HepG2 (cell line): ENCODE results near the gene SLC7A4. TPM values are rescaled to one million over a fixed set of nuclear protein-coding genes. Genes with fewer than 3 reads are reported as not detected.

Source experiments
- ATAC-seq: fragments of 200-7000 bp; cut with Tn5 transposase; 3 replicates; pipeline ENCODE4 v1.9.1; 2020; ENCODE audit warnings: mild to moderate bottlenecking, moderate library complexity
- BruUV-seq: library from RNA; stranded (reverse); fragments of 400-500 nt; replicated peaks from 2 replicates; lab custom pipeline; 2021; lab: Mats Ljungman, UMichigan
- CTCF ChIA-PET: fragments of 300-600 bp; formaldehyde crosslinking; extraction: SDS; loops from one replicate; lab custom pipeline; 2021; ENCODE audit warnings: low total read pairs, inconsistent platforms, low intra/inter-chr PET ratio; lab: Yijun Ruan, JAX
- POLR2A ChIA-PET: fragments of 350-600 bp; sonication (Branson Sonifier 250); formaldehyde crosslinking; loops from one replicate; lab custom pipeline; 2020; ENCODE audit warnings: antibody characterized with exemption, inconsistent platforms; lab: Yijun Ruan, JAX
- DNase-seq: peaks from one replicate; pipeline ENCODE4 v3.0.0-alpha.2; 2015; ENCODE audit warnings: low spot score
- FAIRE-seq: peaks from 3 replicates; lab custom pipeline; 2011; peaks lifted over from hg19 to GRCh38; lab: Jason Lieb, UNC
- H2AFZ ChIP-seq: one replicate; pipeline ENCODE4 v1.6.1; 2011; ENCODE audit warnings: low read length, inconsistent platforms
- H3K27ac ChIP-seq: fragments of 300-600 bp; 3 replicates; pipeline ENCODE4 v1.8.0; 2011; ENCODE audit warnings: mixed run types, mild to moderate bottlenecking, mixed read lengths, low read length, inconsistent platforms; ENCODE audit not compliant: insufficient read depth; ENCODE audit errors: extremely low read length
- H3K27me3 ChIP-seq, 2 experiments: fragments of 200-600 bp in 1 of 2; 2 replicates in 1 of 2; 3 replicates in 1 of 2; pipeline versions ENCODE4 v1.6.0 to v1.8.0; 2011; ENCODE audit warnings: low read length in 2 of 2, mild to moderate bottlenecking in 2 of 2, moderate library complexity in 2 of 2, inconsistent platforms in 1 of 2; ENCODE audit not compliant: insufficient read depth in 2 of 2, control insufficient read depth in 1 of 2
- H3K36me3 ChIP-seq, 2 experiments: fragments of 200-600 bp in 1 of 2; replicated peaks in 1 of 2; 2 replicates in 1 of 2; 3 replicates in 1 of 2; pipeline versions ENCODE4 v1.5.1 to v1.8.0; 2011; ENCODE audit warnings: low read length in 2 of 2, inconsistent platforms in 1 of 2; ENCODE audit not compliant: insufficient read depth in 2 of 2, control insufficient read depth in 1 of 2
- H3K4me1 ChIP-seq: 2 replicates; pipeline ENCODE4 v1.5.1; 2012; ENCODE audit warnings: low read length, inconsistent platforms; ENCODE audit not compliant: insufficient read depth
- H3K4me2 ChIP-seq: 2 replicates; pipeline ENCODE4 v1.6.0; 2011; ENCODE audit warnings: low read depth, low read length, inconsistent platforms
- H3K4me3 ChIP-seq, 3 experiments: fragments of 200-600 bp in 1 of 3; sonication (generic), shearing (Covaris generic) in 1 of 3; replicated peaks in 1 of 3; 2 replicates each; pipeline ENCODE4 v1.5.1; 2011 to 2016; ENCODE audit warnings: low read length in 3 of 3, inconsistent platforms in 2 of 3, low read depth in 2 of 3, mild to moderate bottlenecking in 2 of 3, control low read depth in 1 of 3, mixed read lengths in 1 of 3; ENCODE audit not compliant: insufficient read depth in 1 of 3
- H3K79me2 ChIP-seq: one replicate; pipeline ENCODE4 v1.6.1; 2011; ENCODE audit warnings: low read length, inconsistent platforms; ENCODE audit not compliant: insufficient read depth
- H3K9ac ChIP-seq: 2 replicates; pipeline ENCODE4 v1.6.0; 2011; ENCODE audit warnings: mild to moderate bottlenecking, low read depth, low read length, inconsistent platforms; ENCODE audit not compliant: insufficient read depth
- H3K9me3 ChIP-seq: 2 replicates; pipeline ENCODE4 v1.5.1; 2012; ENCODE audit warnings: mild to moderate bottlenecking, low read length
- H4K20me1 ChIP-seq: 2 replicates; pipeline ENCODE4 v1.6.0; 2011; ENCODE audit warnings: inconsistent platforms, mild to moderate bottlenecking, low read length, moderate library complexity; ENCODE audit not compliant: insufficient read depth
- CEBPB ChIP-seq: IDR thresholded peaks from 2 replicates; pipeline ENCODE4 v1.6.1; 2011; ENCODE audit warnings: low read depth, low read length, improper control_type of control experiment, borderline replicate concordance
- ZSCAN25 ChIP-seq: sonication (generic); formaldehyde crosslinking; IDR thresholded peaks from 2 replicates; pipeline ENCODE4 v1.8.0; 2022; ENCODE audit warnings: mild to moderate bottlenecking, missing genetic modification reagents
- WGBS: methylation state at CpG from one replicate; pipeline ENCODE4 v1.1.6; 2017; ENCODE audit warnings: low lambda C conversion rate; 5-methylcytosine and 5-hydroxymethylcytosine counted together
- in situ Hi-C: cut with HindIII; loops from 2 replicates; pipeline ENCODE4 v1.10.0; 2017; ENCODE audit warnings: low pct_unique_long_range_greater_than_20kb; ENCODE audit not compliant: extremely low pct_ligation_motif_present
- intact Hi-C: fragments of 100-400 bp; cut with micrococcal nuclease; formaldehyde crosslinking; loops from one replicate; pipeline ENCODE4 v1.10.0; 2022; ENCODE audit not compliant: unreplicated experiment
- polyA plus RNA-seq, 8 experiments: library from polyadenylated mRNA; depleted of rRNA in 3 of 8; stranded (reverse) in 7 of 8; unstranded in 1 of 8; fragments of >200 nt; fragmentation: Illumina TruSeq in 4 of 8; extraction: Trizol in 4 of 8; gene quantifications; 2 replicates each; pipeline versions ENCODE4 v1.2.1 to v1.2.3, GENCODE V29; 2011 to 2016; ENCODE audit warnings: low read depth in 4 of 8, missing spikeins in 1 of 8, mixed read lengths in 1 of 8; ENCODE audit not compliant: insufficient read depth in 1 of 8
- total RNA-seq, 5 experiments: library from RNA; depleted of rRNA; stranded (reverse); fragments of >200 nt; fragmentation: Illumina TruSeq; extraction: Trizol; gene quantifications; 2 replicates each; pipeline ENCODE4 v1.2.3, GENCODE V29; 2016; ENCODE audit warnings: low read depth in 1 of 5
- TF ChIP-seq, protein P1 (sequence below): sonication (generic); formaldehyde crosslinking; IDR thresholded peaks from 2 replicates; pipeline ENCODE4 v1.9.0; 2021; ENCODE audit warnings: missing genetic modification reagents, borderline replicate concordance
- TF ChIP-seq, protein P2 (sequence below): sonication (generic); formaldehyde crosslinking; IDR thresholded peaks from 2 replicates; pipeline ENCODE4 v1.4.0; 2020; ENCODE audit warnings: missing genetic modification reagents

SLC7A4 gene
- total and polyA plus RNA-seq, 2 of the 13 experiments (the other 11 are each of a cell fraction or from before 2014, with no cell fraction given) = not detected

DNA sequence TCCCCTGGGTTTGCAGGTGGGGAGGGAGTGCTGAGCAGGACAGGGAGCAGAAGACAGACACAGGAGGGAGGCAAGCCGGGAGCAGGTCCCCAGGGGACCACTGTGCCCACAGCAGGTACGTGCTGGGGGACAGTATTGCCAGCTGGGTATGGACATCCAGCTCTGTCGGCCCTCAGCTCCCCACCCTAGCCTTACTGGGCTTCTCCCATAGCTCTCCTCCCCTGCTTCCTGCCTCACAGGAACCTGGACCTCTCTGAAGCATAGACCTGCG lies 23.1 kb upstream of the SLC7A4 start (continued):
- no peak for TF ChIP-seq ZSCAN25 (CRISPR knock-in tag)
- TF ChIP-seq, protein P1, sequence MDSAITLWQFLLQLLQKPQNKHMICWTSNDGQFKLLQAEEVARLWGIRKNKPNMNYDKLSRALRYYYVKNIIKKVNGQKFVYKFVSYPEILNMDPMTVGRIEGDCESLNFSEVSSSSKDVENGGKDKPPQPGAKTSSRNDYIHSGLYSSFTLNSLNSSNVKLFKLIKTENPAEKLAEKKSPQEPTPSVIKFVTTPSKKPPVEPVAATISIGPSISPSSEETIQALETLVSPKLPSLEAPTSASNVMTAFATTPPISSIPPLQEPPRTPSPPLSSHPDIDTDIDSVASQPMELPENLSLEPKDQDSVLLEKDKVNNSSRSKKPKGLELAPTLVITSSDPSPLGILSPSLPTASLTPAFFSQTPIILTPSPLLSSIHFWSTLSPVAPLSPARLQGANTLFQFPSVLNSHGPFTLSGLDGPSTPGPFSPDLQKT (CRISPR knock-in tag) = no peak
- TF ChIP-seq, all 625 proteins: peak for 0

DNA sequence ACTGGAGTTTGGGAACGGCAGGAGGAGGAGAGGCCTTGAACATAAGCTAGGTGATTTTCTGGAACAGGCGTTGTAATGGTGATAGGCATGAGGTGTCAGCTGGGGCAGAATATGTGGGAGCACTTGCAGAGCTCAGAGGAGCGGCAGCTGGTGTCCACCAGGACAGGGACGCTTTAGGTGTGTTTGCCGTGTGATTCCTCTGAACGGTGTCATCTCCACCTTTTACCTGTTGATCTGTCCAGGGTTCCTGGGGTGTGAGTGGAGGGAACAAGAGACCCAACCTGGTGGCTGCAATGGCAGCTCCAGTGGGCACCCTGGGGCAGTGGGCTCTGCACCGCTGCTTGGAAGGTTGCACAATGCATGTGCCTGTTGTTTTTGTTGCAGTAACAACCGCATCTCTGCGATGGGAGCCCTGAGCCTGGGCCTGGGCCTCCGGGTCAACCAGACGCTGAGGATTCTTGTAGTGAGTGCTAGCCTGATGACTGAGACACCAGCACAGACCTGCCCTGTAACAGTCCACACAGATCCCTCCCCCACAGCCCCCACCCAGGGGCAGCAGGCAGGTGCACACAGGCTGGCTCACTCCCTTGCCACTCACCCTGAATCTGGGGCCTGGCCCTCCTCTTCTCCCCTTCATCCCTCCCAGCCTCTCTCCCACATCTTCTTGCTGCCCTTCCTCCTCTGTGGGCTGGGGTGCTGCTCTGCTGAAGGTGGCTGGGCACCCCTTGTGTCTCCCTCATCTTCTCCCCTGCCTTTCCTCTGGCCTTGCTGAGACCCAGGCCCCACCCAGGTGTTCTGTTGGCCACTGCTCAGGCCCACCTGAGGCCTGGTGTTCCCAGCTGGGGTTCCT lies 22.6 kb upstream of the SLC7A4 start:
- in situ Hi-C loops (no loop called here), intact Hi-C loops (no loop called here)
- CTCF ChIA-PET = no interaction called here
- POLR2A ChIA-PET = no interaction called here
- H2AFZ ChIP-seq = no peak overlapping the region
- H3K27me3 ChIP-seq = peaks cover 6 to 54% of the 10 kb centered on the region in 2 experiments; a peak in 4 of 5 replicates
- no peaks in the 10 kb centered on the region for H3K4me1 ChIP-seq
- FAIRE-seq (no peak), DNase-seq (no peak), ATAC-seq (no peak)
- TF ChIP-seq, protein P2, sequence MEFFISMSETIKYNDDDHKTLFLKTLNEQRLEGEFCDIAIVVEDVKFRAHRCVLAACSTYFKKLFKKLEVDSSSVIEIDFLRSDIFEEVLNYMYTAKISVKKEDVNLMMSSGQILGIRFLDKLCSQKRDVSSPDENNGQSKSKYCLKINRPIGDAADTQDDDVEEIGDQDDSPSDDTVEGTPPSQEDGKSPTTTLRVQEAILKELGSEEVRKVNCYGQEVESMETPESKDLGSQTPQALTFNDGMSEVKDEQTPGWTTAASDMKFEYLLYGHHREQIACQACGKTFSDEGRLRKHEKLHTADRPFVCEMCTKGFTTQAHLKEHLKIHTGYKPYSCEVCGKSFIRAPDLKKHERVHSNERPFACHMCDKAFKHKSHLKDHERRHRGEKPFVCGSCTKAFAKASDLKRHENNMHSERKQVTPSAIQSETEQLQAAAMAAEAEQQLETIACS (CRISPR knock-in tag) = no peak
- TF ChIP-seq CEBPB = peak; percentile 29; the same call in 1 of the 2 replicates
- H3K4me2 ChIP-seq = no peak overlapping the region
- H3K36me3 ChIP-seq = no peaks in the 10 kb centered on the region
- no peaks in the 10 kb centered on the region for H4K20me1 ChIP-seq
- H3K79me2 ChIP-seq = no peaks in the 10 kb centered on the region
- no TSS peak for BruUV-seq
- H3K9me3 ChIP-seq = no peaks in the 10 kb centered on the region
- WGBS = 64% methylated on average over 5 of the region's 11 CpGs
- no peak overlapping the region for H3K4me3 ChIP-seq
- H3K9ac ChIP-seq = no peak overlapping the region
- no peak overlapping the region for H3K27ac ChIP-seq
